Hepatocyte (in vitro differentiated cells): ENCODE measurements around the gene FGF12.

Experiments used
- CTCF ChIP-seq: fragments of 200-600 bp; sonication (generic); IDR thresholded peaks from 2 replicates; pipeline ENCODE4 v1.5.1; 2016; ENCODE audit warnings: antibody characterized with exemption, mild to moderate bottlenecking; ENCODE audit not compliant: poor library complexity
- EZH2 ChIP-seq: fragments of 200-600 bp; sonication (generic); IDR thresholded peaks from 2 replicates; pipeline ENCODE4 v1.6.1; 2016; ENCODE audit warnings: antibody characterized with exemption, mild to moderate bottlenecking, borderline replicate concordance
- EZH2phosphoT487 ChIP-seq: fragments of 200-600 bp; sonication (generic); IDR thresholded peaks from one replicate; pipeline ENCODE4 v1.6.1; 2018; ENCODE audit warnings: antibody characterized with exemption, mild to moderate bottlenecking, low read depth, moderate library complexity; ENCODE audit not compliant: unreplicated experiment, severe bottlenecking

GRCh38 chr3:192392986-192393385, 334.4 kb downstream of the FGF12 start:
- no peak for TF ChIP-seq EZH2
- TF ChIP-seq EZH2phosphoT487: no peak
- no peak for TF ChIP-seq CTCF
